PC-3 (cell line): ENCODE results near the gene HOXC12. TPM values are rescaled to one million over a fixed set of nuclear protein-coding genes. Genes with fewer than 3 reads are reported as not detected.

ENCODE experiments used
- ATAC-seq: fragments of 200-7000 bp; cut with Tn5 transposase; 2 replicates; pipeline ENCODE4 v1.9.1; 2020; ENCODE audit warnings: mild to moderate bottlenecking, moderate library complexity
- BruUV-seq: library from RNA; stranded (reverse); fragments of 400-500 nt; replicated peaks from 2 replicates; lab custom pipeline; 2021; lab: Mats Ljungman, UMichigan
- CTCF ChIA-PET: fragments of 300-600 bp; sonication (Branson Sonifier 250); formaldehyde crosslinking; loops from one replicate; lab custom pipeline; 2022; ENCODE audit warnings: antibody characterized with exemption; lab: Charles Lee
- POLR2A ChIA-PET: fragments of 300-600 bp; sonication (Branson Sonifier 250); formaldehyde crosslinking; loops from one replicate; lab custom pipeline; 2022; ENCODE audit warnings: antibody characterized with exemption; ENCODE audit not compliant: unreplicated experiment; lab: Charles Lee
- DNase-seq: peaks from one replicate; pipeline ENCODE4 v3.0.0-alpha.2; 2015
- H2AFZ ChIP-seq: fragments of 300-600 bp; sonication (generic); 2 replicates; pipeline ENCODE4 v1.6.0; 2016; ENCODE audit warnings: antibody characterized with exemption, low read length
- H3F3A ChIP-seq: fragments of 300-600 bp; sonication (generic); one replicate; pipeline ENCODE4 v1.6.0; 2017; ENCODE audit warnings: antibody characterized with exemption, low read length, control low read depth, mild to moderate bottlenecking; ENCODE audit not compliant: unreplicated experiment
- H3K27ac ChIP-seq: fragments of 300-600 bp; sonication (generic); 2 replicates; pipeline ENCODE4 v1.5.1; 2016; ENCODE audit warnings: mild to moderate bottlenecking, low read length
- H3K27me3 ChIP-seq: fragments of 300-600 bp; sonication (generic); 2 replicates; pipeline ENCODE4 v1.6.1; 2016; ENCODE audit warnings: low read length, mixed read lengths
- H3K36me3 ChIP-seq: fragments of 300-600 bp; sonication (generic); 2 replicates; pipeline ENCODE4 v1.6.1; 2016; ENCODE audit warnings: low read depth, mixed run types, low read length, mixed read lengths
- H3K4me1 ChIP-seq: fragments of 300-600 bp; sonication (generic); 2 replicates; pipeline ENCODE4 v1.5.1; 2016; ENCODE audit warnings: low read length; ENCODE audit not compliant: insufficient read depth
- H3K4me2 ChIP-seq: fragments of 300-600 bp; sonication (generic); 2 replicates; pipeline ENCODE4 v1.6.0; 2016; ENCODE audit warnings: low read length
- H3K4me3 ChIP-seq: fragments of 300-600 bp; sonication (generic); 2 replicates; pipeline ENCODE4 v1.5.1; 2016; ENCODE audit warnings: mild to moderate bottlenecking, low read length, mixed read lengths
- H3K79me2 ChIP-seq: fragments of 300-600 bp; sonication (generic); 2 replicates; pipeline ENCODE4 v1.6.1; 2017; ENCODE audit warnings: low read length, mixed read lengths
- H3K9ac ChIP-seq: fragments of 300-600 bp; sonication (generic); 2 replicates; pipeline ENCODE4 v1.6.0; 2016; ENCODE audit warnings: mild to moderate bottlenecking, low read length
- H3K9me2 ChIP-seq: fragments of 300-600 bp; sonication (generic); replicated peaks from 2 replicates; pipeline ENCODE4 v1.6.1; 2016; ENCODE audit warnings: mixed run types, low read length, mixed read lengths
- H3K9me3 ChIP-seq: fragments of 300-600 bp; sonication (generic); 2 replicates; pipeline ENCODE4 v1.6.1; 2016; ENCODE audit warnings: low read length, mixed read lengths
- H4K20me1 ChIP-seq: fragments of 300-600 bp; sonication (generic); 2 replicates; pipeline ENCODE4 v1.6.1; 2016; ENCODE audit warnings: low read length, mixed read lengths
- EZH2 ChIP-seq: fragments of 300-600 bp; sonication (generic); IDR thresholded peaks from one replicate; pipeline ENCODE4 v1.6.1; 2017; ENCODE audit warnings: antibody characterized with exemption, mild to moderate bottlenecking, low read length; ENCODE audit not compliant: unreplicated experiment
- EZH2phosphoT487 ChIP-seq: fragments of 300-600 bp; sonication (generic); IDR thresholded peaks from 2 replicates; pipeline ENCODE4 v1.6.1; 2018; ENCODE audit warnings: mild to moderate bottlenecking, antibody characterized with exemption, low read length, borderline replicate concordance
- intact Hi-C: fragments of 100-400 bp; cut with micrococcal nuclease; formaldehyde crosslinking; loops from 2 replicates; pipeline ENCODE4 v1.9.0; 2023
- total RNA-seq: library from RNA; depleted of rRNA; stranded (reverse); fragments of >200 nt; gene quantifications from 2 replicates; pipeline ENCODE4 v1.2.3, GENCODE V29; 2014
- TF ChIP-seq, protein P1 (sequence below): fragments of 300-600 bp; sonication (generic); conservative IDR thresholded peaks from 2 replicates; pipeline ENCODE4 v1.5.1; 2017; ENCODE audit warnings: antibody characterized with exemption, low read depth, mild to moderate bottlenecking, low read length

HOXC12 gene
- total RNA-seq, 1 experiment from 2014 or later, result 0.33 TPM

DNA sequence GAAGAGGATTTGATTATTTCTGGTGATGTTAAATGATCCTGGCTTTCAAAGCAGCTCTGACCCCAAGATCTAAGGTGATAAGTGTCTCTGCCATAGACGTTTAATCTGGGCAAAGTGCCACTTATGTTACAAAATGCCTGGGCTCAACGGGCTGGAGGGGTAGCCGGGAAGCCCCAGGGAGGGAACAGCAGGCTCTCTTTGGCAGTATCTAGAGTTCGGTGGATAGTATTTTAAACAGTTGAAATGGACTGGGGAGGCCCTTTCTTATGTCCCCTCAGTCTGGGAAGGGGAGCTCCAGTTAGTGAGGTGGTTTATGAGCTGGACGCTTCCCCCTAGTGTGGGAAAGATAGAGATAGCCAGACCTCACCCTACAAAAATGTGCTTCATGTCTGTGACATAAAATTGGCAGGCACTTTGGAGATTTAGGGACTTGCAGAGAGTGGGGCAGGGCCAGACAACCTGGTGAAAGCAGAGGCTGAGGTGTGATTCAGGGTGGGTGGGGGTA is 12.8 kb downstream of the HOXC12 start:
- intact Hi-C loops, result no loop called here
- Histone ChIP-seq H3K79me2 (no peaks in the 10 kb centered on the region), H3K9me2 (no peaks in the 10 kb centered on the region), H3K4me3 (no peak overlapping the region), H3K9me3 (no peaks in the 10 kb centered on the region), H3K4me1 (peaks cover 7% of the 10 kb centered on the region), H3K4me2 (no peak overlapping the region), H3K27me3 (no peaks in the 10 kb centered on the region), H3K9ac (no peak overlapping the region), H4K20me1 (no peaks in the 10 kb centered on the region), H2AFZ (no peak overlapping the region), H3K27ac (no peak overlapping the region), H3F3A (no peaks in the 10 kb centered on the region), H3K36me3 (no peaks in the 10 kb centered on the region)
- TF ChIP-seq, protein P1, sequence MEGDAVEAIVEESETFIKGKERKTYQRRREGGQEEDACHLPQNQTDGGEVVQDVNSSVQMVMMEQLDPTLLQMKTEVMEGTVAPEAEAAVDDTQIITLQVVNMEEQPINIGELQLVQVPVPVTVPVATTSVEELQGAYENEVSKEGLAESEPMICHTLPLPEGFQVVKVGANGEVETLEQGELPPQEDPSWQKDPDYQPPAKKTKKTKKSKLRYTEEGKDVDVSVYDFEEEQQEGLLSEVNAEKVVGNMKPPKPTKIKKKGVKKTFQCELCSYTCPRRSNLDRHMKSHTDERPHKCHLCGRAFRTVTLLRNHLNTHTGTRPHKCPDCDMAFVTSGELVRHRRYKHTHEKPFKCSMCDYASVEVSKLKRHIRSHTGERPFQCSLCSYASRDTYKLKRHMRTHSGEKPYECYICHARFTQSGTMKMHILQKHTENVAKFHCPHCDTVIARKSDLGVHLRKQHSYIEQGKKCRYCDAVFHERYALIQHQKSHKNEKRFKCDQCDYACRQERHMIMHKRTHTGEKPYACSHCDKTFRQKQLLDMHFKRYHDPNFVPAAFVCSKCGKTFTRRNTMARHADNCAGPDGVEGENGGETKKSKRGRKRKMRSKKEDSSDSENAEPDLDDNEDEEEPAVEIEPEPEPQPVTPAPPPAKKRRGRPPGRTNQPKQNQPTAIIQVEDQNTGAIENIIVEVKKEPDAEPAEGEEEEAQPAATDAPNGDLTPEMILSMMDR, result no peak
- TF ChIP-seq EZH2 (no peak), EZH2phosphoT487 (no peak)
- DNase-seq, result no peak
- POLR2A ChIA-PET, result no interaction called here
- CTCF ChIA-PET, result interaction anchor here (0.7 kb wide), 1 partner anchor 10 kb away, joined by 3 read pairs; no protein-coding TSS in a partner anchor
- BruUV-seq, result no TSS peak
- ATAC-seq, result no peak

DNA sequence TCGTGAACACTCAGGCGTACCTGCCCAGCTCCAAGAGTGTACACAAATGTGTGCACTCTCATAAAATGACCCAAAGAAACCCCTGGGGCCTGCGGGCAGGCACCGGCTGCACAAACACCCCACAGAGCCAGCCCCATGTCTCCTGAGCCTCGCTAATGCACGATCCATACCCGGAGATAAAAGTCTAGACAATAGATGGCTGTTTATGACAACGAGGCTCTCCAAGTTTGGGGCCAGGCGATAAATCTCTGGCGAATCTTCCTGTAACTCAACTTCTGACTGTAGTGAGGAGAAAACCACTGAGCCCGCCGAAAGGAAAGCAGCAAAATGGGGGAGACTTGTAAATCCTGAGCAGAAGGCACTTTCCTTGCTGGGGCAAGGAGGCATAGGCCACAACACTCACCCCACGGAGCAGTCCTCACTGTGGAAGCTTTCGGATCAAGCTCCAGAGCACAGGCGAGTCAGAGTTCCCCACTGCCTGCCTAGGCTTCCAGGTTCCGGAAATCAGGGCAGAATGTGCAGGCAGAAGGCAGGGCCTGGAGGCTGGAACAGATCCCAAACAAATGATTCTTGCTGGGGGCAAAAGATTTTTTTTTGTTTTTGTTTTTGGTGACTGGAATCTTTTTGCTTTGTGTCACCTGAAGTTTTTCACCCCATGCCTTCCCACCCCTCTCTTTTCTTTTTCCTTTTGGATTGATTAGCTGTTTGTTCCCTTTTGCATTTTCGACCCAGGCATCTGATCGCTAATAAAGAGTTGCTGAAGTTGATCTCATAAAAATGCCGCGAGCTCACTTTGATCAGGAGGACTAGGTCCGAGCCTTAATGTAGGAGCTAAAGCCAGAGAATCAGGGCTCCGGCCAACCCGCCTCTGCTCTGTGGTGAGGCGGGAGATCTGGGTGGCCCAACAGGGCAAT is 13.8 kb downstream of the HOXC12 start:
- Histone ChIP-seq H4K20me1 (no peaks in the 10 kb centered on the region), H3K27ac (no peak overlapping the region), H3K79me2 (no peaks in the 10 kb centered on the region), H3K4me1 (peaks cover 13% of the 10 kb centered on the region), H3F3A (no peaks in the 10 kb centered on the region), H3K9ac (no peak overlapping the region), H3K4me3 (no peak overlapping the region), H3K36me3 (no peaks in the 10 kb centered on the region), H3K9me3 (no peaks in the 10 kb centered on the region), H2AFZ (no peak overlapping the region), H3K27me3 (no peaks in the 10 kb centered on the region), H3K4me2 (no peak overlapping the region), H3K9me2 (no peaks in the 10 kb centered on the region)
- intact Hi-C loops, result no loop called here
- ChIA-PET POLR2A (no interaction called here), CTCF (interaction anchor here (0.6 kb wide), 1 partner anchor 436 kb away, joined by 9 read pairs; no protein-coding TSS in a partner anchor)
- BruUV-seq, result no TSS peak
- no peak for ATAC-seq
- TF ChIP-seq, protein P1, result no peak
- TF ChIP-seq EZH2, result no peak
- TF ChIP-seq EZH2phosphoT487, result no peak
- no peak for DNase-seq
